ENCODE measurements around the gene RRN3. TPM values are rescaled to one million over a fixed set of nuclear protein-coding genes. Genes with fewer than 3 reads are reported as not detected.
"Not testable (repeated sequence)": the region's sequence is repeated elsewhere in the genome, so short reads cannot be mapped to it uniquely, and the experiment has no call there.

The RRN3 gene
- total RNA-seq, 4 donors from 2014 or later: 19.5 to 34.1 (median 24.8) TPM

DNA sequence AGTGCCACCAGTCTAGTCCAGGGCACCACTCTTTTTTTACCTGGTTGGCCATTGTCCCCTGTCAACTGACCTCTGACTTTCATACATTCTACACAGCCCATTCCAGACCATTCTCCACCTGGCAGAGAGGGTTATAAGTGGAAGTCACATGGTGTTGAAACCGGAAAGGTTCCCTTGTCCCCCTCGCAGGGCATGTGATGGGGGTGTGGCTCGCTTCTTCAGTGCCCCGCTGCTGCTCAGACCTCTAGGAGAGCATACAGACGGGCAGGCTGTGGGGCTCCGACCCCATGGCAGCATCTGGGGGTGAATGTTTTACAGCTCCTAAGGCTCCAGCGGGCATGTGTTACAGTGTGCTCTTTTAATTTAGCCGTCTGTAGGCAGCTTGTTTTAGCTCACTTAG is 67.0 kb downstream of the RRN3 start:
- H3K27me3 ChIP-seq; intact Hi-C loops (cut with DNase I); H3K9me3 ChIP-seq; DNase-seq (ENCODE audit: extremely low spot score); H3K4me3 ChIP-seq: not testable (repeated sequence)
- Histone ChIP-seq H3K27ac (replicated peaks in 1 of 4) (peak overlapping the region in 1 of 4 donors; percentile 16), H3K4me1 (peaks cover 0 to 42% (median 23%) of the 10 kb centered on the region in 4 donors), H3K36me3 (peaks cover 39 to 88% (median 68%) of the 10 kb centered on the region in 4 donors)
- 94% methylated on average over 5 of the region's 8 CpGs for WGBS

GRCh38 chr16:15025234-15025951 is 68.7 kb downstream of the RRN3 start:
- H3K9me3 ChIP-seq; DNase-seq (ENCODE audit: extremely low spot score); H3K27me3 ChIP-seq; intact Hi-C loops (cut with DNase I); H3K4me3 ChIP-seq: not testable (repeated sequence)
- peaks cover 29 to 90% (median 64%) of the 10 kb centered on the region in 4 donors for H3K36me3 ChIP-seq
- WGBS: 75% methylated on average over 14 of the region's 14 CpGs
- H3K27ac ChIP-seq (replicated peaks in 1 of 4): peak overlapping the region in 3 of 4 donors; percentile 10 to 69 (median 22)
- peaks cover 0 to 50% (median 27%) of the 10 kb centered on the region in 4 donors for H3K4me1 ChIP-seq

DNA sequence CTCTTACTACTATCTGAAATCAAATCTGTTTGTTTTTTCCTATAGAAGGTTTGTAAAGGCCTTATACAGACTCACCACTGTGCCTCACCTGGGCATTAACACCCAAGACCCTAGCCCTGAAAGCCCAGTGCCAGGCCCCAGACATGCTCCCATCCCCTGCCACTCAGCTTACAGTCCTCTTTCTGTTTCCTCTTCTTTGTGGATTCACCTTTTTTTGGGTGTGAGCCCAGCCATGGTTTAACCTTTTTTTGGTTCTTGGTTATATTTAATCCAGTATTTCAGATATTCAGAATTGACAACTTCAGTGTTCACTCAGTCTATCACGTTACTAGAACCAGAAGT is 69.2 kb downstream of the RRN3 start:
- H3K9me3 ChIP-seq; H3K27me3 ChIP-seq; H3K4me3 ChIP-seq; intact Hi-C loops (cut with DNase I); DNase-seq (ENCODE audit: extremely low spot score): not testable (repeated sequence)
- H3K36me3 ChIP-seq: peaks cover 29 to 91% (median 65%) of the 10 kb centered on the region in 4 donors
- WGBS: 72% methylated on average over 1 of the region's 1 CpG
- peak overlapping the region in 3 of 4 donors; percentile 10 to 69 (median 22) for H3K27ac ChIP-seq (replicated peaks in 1 of 4)
- H3K4me1 ChIP-seq: peaks cover 0 to 48% (median 26%) of the 10 kb centered on the region in 4 donors

DNA sequence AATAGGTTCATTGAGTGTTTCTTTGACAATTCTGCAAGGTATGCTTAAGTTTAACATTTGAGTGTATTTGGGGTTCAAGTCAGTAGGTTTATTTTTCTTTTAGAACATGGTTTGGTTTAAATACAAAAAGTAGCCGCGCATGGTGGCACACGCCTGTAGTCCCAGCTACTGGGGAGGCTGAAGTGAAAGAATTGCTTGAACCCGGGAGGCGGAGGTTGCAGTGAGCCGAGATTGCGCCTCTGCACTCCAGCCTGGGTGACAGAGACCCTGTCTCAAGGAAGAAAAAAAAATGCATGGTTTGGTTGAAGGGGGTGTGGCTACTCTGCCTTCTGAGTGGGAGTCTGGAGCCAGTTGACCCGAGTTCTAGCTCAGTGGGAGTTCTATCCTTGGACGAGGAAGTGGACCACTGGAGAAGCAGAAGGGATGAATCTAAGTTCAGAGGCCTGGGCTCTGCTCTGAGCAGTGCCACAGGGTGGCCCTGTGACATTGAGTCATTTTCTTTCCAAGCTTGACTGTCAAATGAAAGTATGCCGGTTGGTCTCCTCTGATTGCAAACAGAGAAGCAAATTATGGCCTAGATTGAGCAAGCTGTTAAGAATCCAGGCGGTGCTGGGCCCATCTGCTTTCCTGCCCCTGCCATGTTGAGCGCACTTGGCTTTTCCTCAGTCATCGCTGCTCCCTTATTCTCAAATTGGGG is 70.5 kb downstream of the RRN3 start:
- intact Hi-C loops (cut with DNase I); DNase-seq (ENCODE audit: extremely low spot score); H3K27ac ChIP-seq (replicated peaks in 1 of 4); H3K9me3 ChIP-seq; H3K27me3 ChIP-seq; H3K4me3 ChIP-seq: not testable (repeated sequence)
- 89% methylated on average over 13 of the region's 13 CpGs for WGBS
- Histone ChIP-seq H3K36me3 (peaks cover 25 to 90% (median 67%) of the 10 kb centered on the region in 4 donors), H3K4me1 (peaks cover 0 to 39% (median 17%) of the 10 kb centered on the region in 4 donors)

- H3K27ac ChIP-seq (replicated peaks in 1 of 4); intact Hi-C loops (cut with DNase I); H3K27me3 ChIP-seq; H3K4me3 ChIP-seq; DNase-seq (ENCODE audit: extremely low spot score); H3K9me3 ChIP-seq: not testable (repeated sequence)
- peaks cover 0 to 38% (median 17%) of the 10 kb centered on the region in 4 donors for H3K4me1 ChIP-seq
- WGBS: 50% methylated on average over 4 of the region's 4 CpGs
- peaks cover 25 to 88% (median 62%) of the 10 kb centered on the region in 4 donors for H3K36me3 ChIP-seq
- TF ChIP-seq, protein P1, sequence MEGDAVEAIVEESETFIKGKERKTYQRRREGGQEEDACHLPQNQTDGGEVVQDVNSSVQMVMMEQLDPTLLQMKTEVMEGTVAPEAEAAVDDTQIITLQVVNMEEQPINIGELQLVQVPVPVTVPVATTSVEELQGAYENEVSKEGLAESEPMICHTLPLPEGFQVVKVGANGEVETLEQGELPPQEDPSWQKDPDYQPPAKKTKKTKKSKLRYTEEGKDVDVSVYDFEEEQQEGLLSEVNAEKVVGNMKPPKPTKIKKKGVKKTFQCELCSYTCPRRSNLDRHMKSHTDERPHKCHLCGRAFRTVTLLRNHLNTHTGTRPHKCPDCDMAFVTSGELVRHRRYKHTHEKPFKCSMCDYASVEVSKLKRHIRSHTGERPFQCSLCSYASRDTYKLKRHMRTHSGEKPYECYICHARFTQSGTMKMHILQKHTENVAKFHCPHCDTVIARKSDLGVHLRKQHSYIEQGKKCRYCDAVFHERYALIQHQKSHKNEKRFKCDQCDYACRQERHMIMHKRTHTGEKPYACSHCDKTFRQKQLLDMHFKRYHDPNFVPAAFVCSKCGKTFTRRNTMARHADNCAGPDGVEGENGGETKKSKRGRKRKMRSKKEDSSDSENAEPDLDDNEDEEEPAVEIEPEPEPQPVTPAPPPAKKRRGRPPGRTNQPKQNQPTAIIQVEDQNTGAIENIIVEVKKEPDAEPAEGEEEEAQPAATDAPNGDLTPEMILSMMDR (IDR thresholded peaks at IDR 0.05): peak in 1 of 3 experiments; percentile 39
Measured at GRCh38 chr16:15022194-15022593, 71.9 kb downstream of the RRN3 start.

DNA sequence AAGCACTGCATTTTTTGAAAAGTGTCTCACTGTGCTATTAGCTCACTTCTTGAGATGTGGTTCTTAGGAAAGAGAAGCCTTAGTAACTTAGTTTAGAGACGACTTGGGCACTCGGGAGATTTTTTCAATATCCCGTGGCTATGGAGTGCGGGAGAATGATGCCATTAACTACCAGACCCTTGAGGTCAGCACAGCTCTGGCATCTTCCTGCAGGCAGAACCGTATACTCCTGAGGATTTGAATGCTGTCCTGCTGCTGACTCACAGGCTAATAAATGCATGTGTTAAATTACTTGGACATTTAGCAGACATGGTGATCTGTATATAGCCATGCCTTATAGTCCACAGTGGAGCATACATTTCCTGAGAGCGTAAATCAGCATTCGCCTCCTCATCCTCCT is 72.6 kb downstream of the RRN3 start:
- 76% methylated on average over 7 of the region's 7 CpGs for WGBS
- DNase-seq (ENCODE audit: extremely low spot score); intact Hi-C loops (cut with DNase I); H3K9me3 ChIP-seq; H3K27me3 ChIP-seq; H3K27ac ChIP-seq (replicated peaks in 1 of 4); H3K4me3 ChIP-seq: not testable (repeated sequence)
- H3K36me3 ChIP-seq: peaks cover 27 to 90% (median 64%) of the 10 kb centered on the region in 4 donors
- H3K4me1 ChIP-seq: peaks cover 0 to 46% (median 23%) of the 10 kb centered on the region in 4 donors

GRCh38 chr16:15016951-15017580 is 77.0 kb downstream of the RRN3 start:
- intact Hi-C loops (cut with DNase I); H3K4me3 ChIP-seq; H3K27me3 ChIP-seq; DNase-seq (ENCODE audit: extremely low spot score); H3K9me3 ChIP-seq: not testable (repeated sequence)
- WGBS: 49% methylated on average over 4 of the region's 4 CpGs
- peak in 1 of 2 donors; percentile 26 for TF ChIP-seq POLR2AphosphoS5 (IDR thresholded peaks at IDR 0.05)
- peaks cover 15 to 76% (median 42%) of the 10 kb centered on the region in 4 donors for H3K36me3 ChIP-seq
- peak overlapping the region; percentile 14 to 65 (median 46) for H3K27ac ChIP-seq (replicated peaks in 1 of 4)
- H3K4me1 ChIP-seq: peaks cover 0 to 44% (median 32%) of the 10 kb centered on the region in 4 donors

DNA sequence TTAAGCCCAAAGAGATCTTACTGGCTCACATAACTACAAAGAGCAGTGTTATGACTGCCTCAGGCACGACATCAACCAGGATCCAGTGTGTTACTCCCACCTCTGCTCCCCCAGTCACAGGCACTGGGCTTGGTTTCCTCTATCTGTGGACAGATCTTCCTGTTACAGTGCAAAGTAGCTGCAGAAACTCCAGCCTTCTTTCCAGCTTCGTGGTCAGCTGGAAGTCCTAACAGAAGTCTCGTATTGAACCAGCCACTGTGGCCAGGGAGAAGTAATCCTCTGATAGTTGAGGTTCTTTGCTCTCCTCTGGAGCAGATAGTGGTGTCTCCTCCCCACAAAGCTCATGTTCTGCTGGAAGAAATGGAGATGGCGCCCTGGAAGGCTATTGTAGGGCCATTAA is 77.7 kb downstream of the RRN3 start:
- 82% methylated on average over 4 of the region's 4 CpGs for WGBS
- Histone ChIP-seq H3K36me3 (peaks cover 15 to 74% (median 38%) of the 10 kb centered on the region in 4 donors), H3K27ac (replicated peaks in 1 of 4) (peak overlapping the region; percentile 14 to 65 (median 46)), H3K4me1 (peaks cover 0 to 39% (median 28%) of the 10 kb centered on the region in 4 donors)
- H3K9me3 ChIP-seq; DNase-seq (ENCODE audit: extremely low spot score); H3K4me3 ChIP-seq; intact Hi-C loops (cut with DNase I); H3K27me3 ChIP-seq: not testable (repeated sequence)

DNA sequence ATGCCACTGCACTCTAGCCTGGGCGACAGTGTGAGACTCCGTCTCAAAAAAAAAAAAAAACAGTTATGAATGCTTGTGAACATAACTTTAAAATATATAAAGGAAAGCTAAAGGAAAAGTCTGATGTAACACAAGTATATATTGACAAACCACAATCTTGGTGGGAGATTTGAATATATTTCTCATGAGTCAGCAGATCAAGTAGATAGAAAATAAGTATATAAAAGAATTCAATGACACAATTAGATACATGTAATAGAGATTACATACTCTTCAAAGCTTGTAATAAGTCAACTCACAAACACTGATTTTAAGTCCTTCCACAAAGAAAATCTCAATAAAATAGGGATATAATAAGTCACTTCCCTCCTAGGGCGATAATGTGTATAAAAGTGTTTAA is 78.4 kb downstream of the RRN3 start:
- peaks cover 0 to 37% (median 27%) of the 10 kb centered on the region in 4 donors for H3K4me1 ChIP-seq
- H3K9me3 ChIP-seq; intact Hi-C loops (cut with DNase I); H3K27me3 ChIP-seq; DNase-seq (ENCODE audit: extremely low spot score); H3K4me3 ChIP-seq: not testable (repeated sequence)
- H3K36me3 ChIP-seq: peaks cover 15 to 73% (median 35%) of the 10 kb centered on the region in 4 donors
- H3K27ac ChIP-seq (replicated peaks in 1 of 4): peak overlapping the region in 1 of 4 donors; percentile 65
- WGBS: 95% methylated on average over 3 of the region's 3 CpGs

DNA sequence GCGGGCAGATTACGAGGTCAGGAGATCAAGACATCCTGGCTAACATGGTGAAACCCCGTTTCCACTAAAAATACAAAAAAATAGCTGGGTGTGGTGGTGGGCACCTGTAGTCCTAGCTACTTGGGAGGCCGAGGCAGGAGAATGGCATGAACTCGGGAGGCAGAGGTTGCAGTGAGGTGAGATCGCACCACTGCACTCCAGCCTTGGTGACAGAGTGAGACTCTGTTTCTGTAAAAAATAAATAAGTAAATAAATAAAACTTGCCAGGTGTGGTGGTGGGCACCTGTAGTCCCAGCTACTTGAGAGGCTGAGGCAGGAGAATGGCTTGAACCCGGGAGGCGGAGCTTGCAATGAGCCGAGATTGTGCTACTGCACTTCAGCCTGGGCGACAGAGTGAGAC is 81.1 kb downstream of the RRN3 start:
- H3K4me3 ChIP-seq; H3K27ac ChIP-seq (replicated peaks in 1 of 4); DNase-seq (ENCODE audit: extremely low spot score); intact Hi-C loops (cut with DNase I); H3K9me3 ChIP-seq; H3K27me3 ChIP-seq: not testable (repeated sequence)
- Histone ChIP-seq H3K36me3 (peaks cover 12 to 68% (median 28%) of the 10 kb centered on the region in 4 donors), H3K4me1 (peaks cover 0 to 37% (median 27%) of the 10 kb centered on the region in 4 donors)
- 92% methylated on average over 10 of the region's 10 CpGs for WGBS

Data from esophagus muscularis mucosa (tissue), 4 donors.